Measurements from ENCODE around the gene ETV6.

ETV6 gene

DNA sequence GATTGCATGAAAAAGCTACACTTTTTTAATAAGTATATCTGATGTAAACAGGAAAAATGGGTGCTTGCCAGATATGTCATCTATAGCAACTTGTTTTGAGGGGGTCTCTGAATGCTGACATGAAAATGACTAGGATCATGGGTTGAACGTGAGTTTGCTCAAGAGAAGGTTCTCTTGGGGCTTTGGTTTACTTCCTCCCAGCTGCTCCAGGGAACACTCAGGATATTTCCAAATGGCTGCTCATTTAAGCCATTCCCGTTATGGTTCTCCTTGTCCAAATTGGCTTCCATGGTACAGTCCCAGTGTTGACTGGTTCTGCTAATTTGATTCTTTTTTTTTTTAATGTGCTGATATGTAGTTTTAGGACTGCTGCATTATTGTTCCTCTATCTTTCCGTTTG is 118.3 kb downstream of the ETV6 start:
- no peak for DNase-seq (ENCODE audit: extremely low read depth, low read depth)
- TF ChIP-seq, protein P1, sequence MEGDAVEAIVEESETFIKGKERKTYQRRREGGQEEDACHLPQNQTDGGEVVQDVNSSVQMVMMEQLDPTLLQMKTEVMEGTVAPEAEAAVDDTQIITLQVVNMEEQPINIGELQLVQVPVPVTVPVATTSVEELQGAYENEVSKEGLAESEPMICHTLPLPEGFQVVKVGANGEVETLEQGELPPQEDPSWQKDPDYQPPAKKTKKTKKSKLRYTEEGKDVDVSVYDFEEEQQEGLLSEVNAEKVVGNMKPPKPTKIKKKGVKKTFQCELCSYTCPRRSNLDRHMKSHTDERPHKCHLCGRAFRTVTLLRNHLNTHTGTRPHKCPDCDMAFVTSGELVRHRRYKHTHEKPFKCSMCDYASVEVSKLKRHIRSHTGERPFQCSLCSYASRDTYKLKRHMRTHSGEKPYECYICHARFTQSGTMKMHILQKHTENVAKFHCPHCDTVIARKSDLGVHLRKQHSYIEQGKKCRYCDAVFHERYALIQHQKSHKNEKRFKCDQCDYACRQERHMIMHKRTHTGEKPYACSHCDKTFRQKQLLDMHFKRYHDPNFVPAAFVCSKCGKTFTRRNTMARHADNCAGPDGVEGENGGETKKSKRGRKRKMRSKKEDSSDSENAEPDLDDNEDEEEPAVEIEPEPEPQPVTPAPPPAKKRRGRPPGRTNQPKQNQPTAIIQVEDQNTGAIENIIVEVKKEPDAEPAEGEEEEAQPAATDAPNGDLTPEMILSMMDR (IDR thresholded peaks at IDR 0.05; ENCODE audit: low read depth, low read length) = no peak

DNA sequence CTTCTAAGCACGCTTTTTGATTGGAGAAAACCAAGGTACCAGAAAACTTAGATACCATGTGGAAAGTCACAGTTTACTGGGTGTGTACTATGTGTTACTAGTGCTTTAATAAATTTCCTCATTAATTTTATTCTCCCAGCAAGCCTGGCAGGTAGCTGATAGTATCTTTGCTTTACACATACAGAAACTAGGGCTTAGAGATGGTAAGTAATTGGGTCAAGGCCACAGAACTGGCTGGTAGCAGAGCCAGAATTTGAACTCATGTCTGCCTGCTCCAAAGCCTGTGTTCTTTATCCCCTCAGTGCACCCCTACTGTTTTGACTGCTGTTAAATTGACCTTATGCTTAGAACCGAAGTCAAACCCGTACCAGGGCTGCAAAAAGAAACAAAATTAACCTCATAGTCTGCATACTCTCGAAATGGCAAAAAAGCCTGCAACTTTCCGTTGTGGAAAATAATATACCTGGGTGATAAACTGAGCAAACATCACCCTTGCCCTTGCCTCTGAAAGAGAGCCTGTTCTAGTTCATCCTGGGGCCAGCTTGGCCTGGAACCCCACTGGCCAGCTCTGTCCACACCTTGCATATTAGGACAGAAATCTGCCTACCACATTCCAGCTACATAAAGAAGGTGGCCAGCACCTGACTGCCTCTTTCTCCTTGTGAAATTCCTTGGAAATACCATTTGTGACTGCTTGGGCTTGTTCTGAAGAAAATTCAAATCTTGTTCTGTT is 118.9 kb downstream of the ETV6 start:
- TF ChIP-seq, protein P1 (IDR thresholded peaks at IDR 0.05; ENCODE audit: low read depth, low read length) = no peak
- DNase-seq (ENCODE audit: extremely low read depth, low read depth) = no peak

DNA sequence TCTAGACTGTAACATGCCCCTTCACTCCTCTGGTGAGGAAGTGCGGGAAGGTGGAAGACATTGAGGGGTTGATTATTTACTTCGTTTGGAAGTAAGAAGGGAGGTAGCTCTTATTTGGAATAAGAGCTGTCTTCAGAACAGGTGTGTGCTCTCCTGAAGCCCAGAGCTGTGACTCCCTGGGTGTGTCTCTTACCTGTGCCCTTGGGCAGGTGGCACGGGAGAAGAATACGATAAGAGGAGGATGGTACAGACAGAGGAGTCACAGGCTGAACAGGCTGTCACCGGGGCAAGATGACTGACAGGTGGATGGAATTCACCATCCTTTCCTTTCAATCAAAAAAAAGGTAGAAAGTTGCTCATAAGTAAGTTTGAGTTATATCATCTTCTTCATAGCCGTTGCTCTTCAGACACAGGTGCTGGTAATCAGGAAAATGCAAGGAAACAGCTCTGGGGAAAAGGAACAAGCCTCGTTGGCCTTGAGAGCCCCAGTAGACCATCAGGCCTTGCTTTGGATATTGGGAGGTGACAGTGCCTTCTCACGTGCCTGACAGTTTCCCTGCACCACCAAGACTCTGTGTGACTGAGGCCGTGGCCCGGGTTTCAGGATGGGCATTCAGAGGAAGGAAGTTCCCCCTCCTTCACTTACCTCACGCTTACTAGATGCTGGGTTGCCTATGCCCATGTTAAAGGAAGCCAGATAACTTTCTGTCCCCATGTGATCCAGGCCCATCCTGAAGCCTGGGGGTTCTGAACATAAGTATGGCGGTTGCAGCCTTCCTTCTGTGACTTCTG is 120.4 kb downstream of the ETV6 start:
- TF ChIP-seq, protein P1 (IDR thresholded peaks at IDR 0.05; ENCODE audit: low read depth, low read length) = no peak
- no peak for DNase-seq (ENCODE audit: extremely low read depth, low read depth)

DNA sequence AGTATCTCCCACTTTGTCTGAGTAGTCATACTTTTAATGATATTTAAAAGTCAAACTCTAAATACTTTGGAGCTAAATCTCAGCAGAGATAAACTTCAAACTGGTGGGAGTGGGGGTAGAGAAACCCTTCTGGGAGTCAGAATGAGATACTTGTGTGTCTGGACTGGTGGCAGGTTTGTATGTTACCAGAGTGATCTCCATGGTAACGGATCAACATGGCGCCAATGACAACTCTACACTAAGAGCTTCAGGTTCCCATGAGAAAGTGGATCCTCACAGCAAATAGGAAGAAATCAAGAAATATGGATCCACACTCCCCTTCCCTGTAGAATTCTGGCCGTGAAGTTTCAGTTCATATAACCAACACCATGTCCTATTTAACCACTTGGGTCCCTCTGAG is 121.9 kb downstream of the ETV6 start:
- TF ChIP-seq, protein P1 (IDR thresholded peaks at IDR 0.05; ENCODE audit: low read depth, low read length) = no peak
- DNase-seq (ENCODE audit: extremely low read depth, low read depth) = no peak

DNA sequence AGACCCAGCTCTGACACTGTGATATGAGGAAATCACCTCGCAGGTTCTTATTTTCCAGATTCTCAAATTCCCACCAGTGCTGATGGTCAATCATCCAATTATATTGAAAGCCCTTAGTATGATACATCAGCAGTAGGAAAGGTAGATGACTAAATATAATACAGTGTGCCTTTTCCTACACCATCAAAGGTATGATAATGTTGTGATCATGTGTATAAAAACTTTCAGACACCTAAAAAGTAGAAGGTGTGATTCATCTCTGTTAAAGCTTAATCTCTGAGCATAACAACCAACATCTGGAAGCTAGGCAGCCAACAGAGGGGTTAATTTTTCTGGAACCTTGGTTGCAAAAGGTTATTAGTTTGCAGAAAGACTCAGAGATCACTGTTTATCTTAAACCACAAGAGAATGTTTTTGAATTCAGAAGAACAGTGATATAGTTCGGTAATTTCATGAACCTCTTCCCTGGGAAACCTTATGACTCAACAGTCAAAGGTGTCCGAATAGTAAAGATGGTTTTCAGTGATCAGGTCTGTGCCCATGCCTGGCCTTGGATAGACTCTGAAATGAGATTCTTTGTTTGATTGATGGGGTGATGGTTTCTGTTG is 122.5 kb downstream of the ETV6 start:
- no peak for DNase-seq (ENCODE audit: extremely low read depth, low read depth)
- TF ChIP-seq, protein P1 (IDR thresholded peaks at IDR 0.05; ENCODE audit: low read depth, low read length) = no peak

DNA sequence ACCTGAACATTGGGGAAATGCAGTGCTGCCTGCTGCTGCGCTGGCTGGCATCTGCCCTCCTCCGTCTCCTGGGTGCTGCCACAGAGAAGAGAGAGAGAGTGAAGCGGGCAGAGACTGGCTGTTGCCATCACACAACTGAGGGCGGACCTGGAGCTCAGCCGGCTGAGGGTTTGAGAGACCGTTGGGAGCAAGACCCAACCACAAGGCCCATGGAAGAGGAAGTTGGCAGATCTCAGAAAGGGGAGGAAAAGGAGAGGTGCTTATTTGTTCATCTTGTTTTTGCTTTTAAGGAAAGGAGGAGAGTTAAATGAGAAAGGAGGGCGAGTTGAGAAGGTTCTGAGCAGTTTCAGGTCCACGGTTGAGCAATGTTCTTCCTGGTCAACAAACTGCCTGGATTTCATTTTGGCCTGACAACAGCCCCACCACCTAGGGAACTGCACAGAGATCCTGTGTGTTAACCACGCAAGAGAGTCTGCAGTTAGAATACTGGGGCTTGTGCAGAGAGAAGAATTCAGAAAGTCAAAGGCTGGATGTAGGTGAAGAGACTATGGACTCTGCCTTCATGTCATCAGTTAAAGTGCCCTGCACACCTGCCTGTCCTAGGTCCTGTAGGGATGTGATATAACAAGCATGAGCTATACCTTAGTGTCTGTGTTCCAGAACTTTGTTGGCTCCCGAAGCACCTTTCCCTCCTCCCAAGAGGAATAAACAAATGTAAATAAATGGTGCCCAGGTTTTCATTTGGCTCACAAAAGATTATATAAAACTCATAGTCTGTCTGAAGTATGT is 124.6 kb downstream of the ETV6 start:
- TF ChIP-seq, protein P1 (IDR thresholded peaks at IDR 0.05; ENCODE audit: low read depth, low read length) = no peak
- no peak for DNase-seq (ENCODE audit: extremely low read depth, low read depth)

Data from AG09319 (cell line).